ENCODE results near the gene SPHKAP. TPM values are rescaled to one million over a fixed set of nuclear protein-coding genes. Genes with fewer than 3 reads are reported as not detected.
"Not testable (repeated sequence)": the region's sequence is repeated elsewhere in the genome, so short reads cannot be mapped to it uniquely, and the experiment has no call there.

SPHKAP gene
- total RNA-seq, 2 experiments from 2014 or later: not detected

DNA sequence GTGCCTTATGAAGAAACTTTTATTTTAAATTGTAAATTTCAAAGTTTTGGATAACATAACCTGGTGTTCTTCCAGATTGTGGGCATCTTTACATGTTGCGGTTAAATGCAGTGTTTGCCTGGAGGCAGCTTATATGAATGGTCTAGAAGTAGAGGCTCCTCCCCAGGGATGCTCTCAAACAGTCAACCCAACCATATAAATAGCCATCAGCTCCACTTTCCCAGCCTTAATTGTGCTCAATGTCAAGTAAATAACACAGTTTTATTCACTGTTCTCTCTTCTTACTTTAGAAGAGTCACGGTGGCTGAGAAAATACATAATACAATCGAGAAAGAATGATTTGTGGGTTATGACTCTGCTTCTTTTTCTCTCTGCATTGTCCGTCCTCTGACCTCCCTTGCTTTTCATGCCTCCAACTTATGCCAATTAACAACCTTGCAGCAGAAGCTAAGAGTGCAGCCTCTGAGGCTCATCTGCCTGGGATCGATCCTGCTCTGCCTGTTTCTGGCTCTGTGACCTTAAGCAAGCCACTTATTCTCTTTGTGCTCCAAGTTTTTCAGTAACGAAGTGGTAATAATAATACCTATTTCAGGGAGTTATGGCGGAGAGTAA, 209.8 kb downstream of the SPHKAP start:
- Mint-ChIP-seq H3K4me3 (no peak overlapping the region), H3K36me3 (ENCODE audit: low read depth) (no peaks in the 10 kb centered on the region), H3K9me3 (no peaks in the 10 kb centered on the region), H3K4me1 (ENCODE audit: low read depth) (no peaks in the 10 kb centered on the region), H3K27ac (no peak overlapping the region), H3K27me3 (ENCODE audit: low read depth) (no peaks in the 10 kb centered on the region)
- CTCF ChIA-PET: no interaction called here
- intact Hi-C loops (cut with micrococcal nuclease): no loop called here
- no peak for DNase-seq

DNA sequence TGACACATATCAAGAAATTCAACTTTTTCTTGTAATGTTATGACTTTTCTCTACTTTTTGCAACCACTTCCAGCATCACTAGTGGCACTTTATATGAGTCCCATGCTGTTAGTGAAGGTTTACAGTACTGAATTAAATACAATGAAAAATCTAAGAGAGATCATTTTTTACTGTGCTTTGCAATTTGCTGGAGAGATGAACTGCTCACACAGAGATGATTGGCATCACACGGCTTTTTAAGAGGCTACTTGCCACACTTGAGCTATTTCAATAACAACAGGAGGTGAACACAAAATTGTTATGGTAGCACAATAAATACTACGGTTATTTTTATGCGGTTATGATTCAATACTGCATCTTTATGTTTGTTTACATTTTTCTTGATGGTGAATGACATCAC, 221.2 kb downstream of the SPHKAP start:
- H3K4me3 Mint-ChIP-seq: no peak overlapping the region
- no peaks in the 10 kb centered on the region for H3K4me1 Mint-ChIP-seq (ENCODE audit: low read depth)
- intact Hi-C loops (cut with micrococcal nuclease): no loop called here
- CTCF ChIA-PET: no interaction called here
- no peaks in the 10 kb centered on the region for H3K36me3 Mint-ChIP-seq (ENCODE audit: low read depth)
- no peaks in the 10 kb centered on the region for H3K27me3 Mint-ChIP-seq (ENCODE audit: low read depth)
- no peak overlapping the region for H3K27ac Mint-ChIP-seq
- H3K9me3 Mint-ChIP-seq: peaks cover 3% of the 10 kb centered on the region
- DNase-seq: no peak

DNA sequence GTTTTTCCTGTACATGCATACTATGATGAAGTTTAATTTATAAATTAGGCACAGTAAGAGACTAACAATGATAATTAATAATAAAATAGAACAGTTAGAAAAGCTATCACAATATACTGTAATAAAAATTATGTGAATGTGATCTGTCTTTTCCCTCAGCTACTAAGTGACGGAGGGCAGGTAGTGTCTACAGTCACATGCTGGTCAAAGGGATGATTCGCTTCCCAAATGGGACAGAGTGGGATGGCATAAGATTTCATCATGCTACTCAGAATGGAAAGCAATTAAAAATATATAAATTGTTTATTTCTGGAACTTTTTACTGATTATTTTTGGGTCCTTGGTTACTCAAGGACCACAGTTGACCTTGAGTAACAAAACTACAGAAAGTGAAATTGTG, 238.5 kb downstream of the SPHKAP start:
- CTCF ChIA-PET: no interaction called here
- H3K4me1 Mint-ChIP-seq (ENCODE audit: low read depth): no peaks in the 10 kb centered on the region
- no peak overlapping the region for H3K27ac Mint-ChIP-seq
- no peaks in the 10 kb centered on the region for H3K36me3 Mint-ChIP-seq (ENCODE audit: low read depth)
- no peak overlapping the region for H3K4me3 Mint-ChIP-seq
- no peaks in the 10 kb centered on the region for H3K9me3 Mint-ChIP-seq
- DNase-seq: no peak
- peaks cover 11% of the 10 kb centered on the region for H3K27me3 Mint-ChIP-seq (ENCODE audit: low read depth)
- intact Hi-C loops (cut with micrococcal nuclease): no loop called here

DNA sequence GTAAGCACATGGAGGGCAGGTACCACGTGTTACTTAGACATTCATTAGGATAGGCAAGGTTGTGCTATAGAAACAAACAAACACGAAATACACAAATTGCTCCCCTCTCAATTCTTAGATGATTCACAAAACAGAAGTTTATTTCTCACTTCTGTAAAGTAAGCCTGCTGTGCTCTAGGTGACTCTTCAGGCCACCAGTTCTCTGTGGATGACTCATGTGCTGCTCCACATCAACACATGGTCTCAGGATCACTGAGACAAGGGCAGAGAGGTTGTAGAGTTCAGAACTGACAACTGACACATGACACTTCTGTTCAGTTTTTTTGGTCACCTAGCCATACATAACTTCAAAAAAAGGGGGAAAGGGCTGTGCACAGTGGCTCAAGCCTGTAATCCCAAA, 239.5 kb downstream of the SPHKAP start:
- DNase-seq: no peak
- Mint-ChIP-seq H3K36me3 (ENCODE audit: low read depth) (no peaks in the 10 kb centered on the region), H3K9me3 (no peaks in the 10 kb centered on the region), H3K4me3 (no peak overlapping the region), H3K27me3 (ENCODE audit: low read depth) (peaks cover 11% of the 10 kb centered on the region), H3K27ac (no peak overlapping the region), H3K4me1 (ENCODE audit: low read depth) (no peaks in the 10 kb centered on the region)
- intact Hi-C loops (cut with micrococcal nuclease): no loop called here
- CTCF ChIA-PET: interaction anchor here (0.6 to 1.5 kb wide), 2 partner anchors 52 to 553 kb away, joined by 4 read pairs; no protein-coding TSS in a partner anchor

DNA sequence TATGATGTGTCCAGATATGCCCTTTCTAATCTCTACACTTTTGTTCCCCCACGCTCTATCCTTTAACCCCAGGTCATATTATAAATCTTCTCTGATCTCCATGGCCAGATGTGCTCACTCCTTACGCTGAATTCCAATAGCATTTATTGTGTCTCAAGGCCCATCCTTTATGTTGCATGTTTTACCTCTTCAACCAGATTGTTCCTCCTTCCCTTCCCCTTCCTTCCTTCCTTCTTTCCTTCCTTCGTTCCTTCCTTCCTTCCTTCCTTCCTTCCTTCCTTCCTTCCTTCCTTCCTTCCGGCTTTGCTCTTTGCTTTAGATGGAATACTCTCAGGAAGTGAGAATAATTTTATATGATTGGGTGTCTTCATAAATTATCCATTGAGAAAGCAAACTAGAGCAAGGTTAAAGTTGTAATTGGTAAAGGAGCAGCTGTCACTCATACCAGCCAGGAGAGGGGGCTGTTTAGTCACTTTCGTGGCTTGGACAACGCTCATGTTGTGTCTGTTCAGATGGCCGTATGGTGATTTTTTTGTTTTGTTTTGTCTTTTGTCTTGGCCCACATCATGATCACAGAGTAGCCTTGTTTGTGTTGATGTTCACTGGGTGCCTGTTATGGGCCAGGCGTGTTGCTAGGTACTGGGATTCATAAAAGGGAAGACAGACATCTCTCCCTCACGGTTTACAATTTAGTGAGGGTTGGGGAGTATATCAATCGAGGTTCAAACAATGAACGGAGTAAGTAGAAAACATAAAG, 242.0 kb downstream of the SPHKAP start:
- intact Hi-C loops (cut with micrococcal nuclease): no loop called here
- no peak overlapping the region for H3K27ac Mint-ChIP-seq
- no peaks in the 10 kb centered on the region for H3K9me3 Mint-ChIP-seq
- H3K4me3 Mint-ChIP-seq: no peak overlapping the region
- H3K27me3 Mint-ChIP-seq (ENCODE audit: low read depth): peaks cover 9% of the 10 kb centered on the region
- no peak for DNase-seq
- CTCF ChIA-PET: interaction anchor here (0.7 kb wide), 1 partner anchor 1581 kb away, joined by 4 read pairs; no protein-coding TSS in a partner anchor
- no peaks in the 10 kb centered on the region for H3K36me3 Mint-ChIP-seq (ENCODE audit: low read depth)
- H3K4me1 Mint-ChIP-seq (ENCODE audit: low read depth): no peaks in the 10 kb centered on the region

DNA sequence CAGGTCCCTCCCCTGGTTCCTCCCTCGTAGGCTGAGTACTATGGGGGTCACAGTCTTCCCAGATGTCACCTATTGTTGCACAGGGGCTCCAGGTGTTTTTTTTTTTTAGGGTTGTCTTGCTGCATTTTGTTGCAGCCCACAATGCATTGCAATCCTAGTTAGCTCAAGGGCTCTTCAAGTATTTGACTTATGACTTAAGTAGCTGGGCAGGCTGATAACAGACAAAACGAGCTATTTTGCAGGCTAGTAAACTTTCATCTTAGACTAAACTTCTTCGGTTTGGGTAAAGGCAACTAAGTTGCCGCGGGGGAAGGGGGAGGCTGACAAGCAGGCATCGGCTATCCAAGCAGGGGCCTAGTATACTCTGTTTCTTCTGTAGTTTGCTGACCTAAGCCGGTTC, 245.2 kb downstream of the SPHKAP start:
- H3K4me1 Mint-ChIP-seq (ENCODE audit: low read depth); DNase-seq; H3K4me3 Mint-ChIP-seq; H3K27me3 Mint-ChIP-seq (ENCODE audit: low read depth); H3K9me3 Mint-ChIP-seq; intact Hi-C loops (cut with micrococcal nuclease); H3K27ac Mint-ChIP-seq; H3K36me3 Mint-ChIP-seq (ENCODE audit: low read depth): not testable (repeated sequence)
- CTCF ChIA-PET: interaction anchor here (0.6 kb wide), 2 partner anchors 94 to 840 kb away, joined by 3 read pairs; no protein-coding TSS in a partner anchor

DNA sequence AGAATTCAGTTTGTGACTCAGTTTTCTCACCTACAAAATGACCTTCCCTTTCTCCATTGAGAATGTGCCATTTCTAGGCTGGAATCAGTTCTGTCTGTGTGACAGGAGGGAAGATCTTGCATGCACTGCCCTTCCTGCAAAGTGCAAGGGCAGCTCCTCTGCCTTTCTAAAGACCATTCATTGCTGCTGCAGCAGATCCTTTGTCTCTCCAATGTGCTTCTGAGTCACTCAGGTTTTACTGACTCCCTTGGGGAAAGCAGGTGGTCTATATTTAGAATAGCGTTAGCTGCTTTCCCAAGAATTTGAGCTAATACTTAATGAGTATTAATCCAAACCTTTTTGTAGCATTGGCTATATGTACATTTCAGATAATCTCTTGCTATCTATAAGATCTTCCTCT, 247.6 kb downstream of the SPHKAP start:
- no peaks in the 10 kb centered on the region for H3K36me3 Mint-ChIP-seq (ENCODE audit: low read depth)
- no peak overlapping the region for H3K4me3 Mint-ChIP-seq
- H3K27ac Mint-ChIP-seq: no peak overlapping the region
- DNase-seq: no peak
- CTCF ChIA-PET: no interaction called here
- H3K9me3 Mint-ChIP-seq: no peaks in the 10 kb centered on the region
- intact Hi-C loops (cut with micrococcal nuclease): no loop called here
- no peaks in the 10 kb centered on the region for H3K27me3 Mint-ChIP-seq (ENCODE audit: low read depth)
- H3K4me1 Mint-ChIP-seq (ENCODE audit: low read depth): no peaks in the 10 kb centered on the region

DNA sequence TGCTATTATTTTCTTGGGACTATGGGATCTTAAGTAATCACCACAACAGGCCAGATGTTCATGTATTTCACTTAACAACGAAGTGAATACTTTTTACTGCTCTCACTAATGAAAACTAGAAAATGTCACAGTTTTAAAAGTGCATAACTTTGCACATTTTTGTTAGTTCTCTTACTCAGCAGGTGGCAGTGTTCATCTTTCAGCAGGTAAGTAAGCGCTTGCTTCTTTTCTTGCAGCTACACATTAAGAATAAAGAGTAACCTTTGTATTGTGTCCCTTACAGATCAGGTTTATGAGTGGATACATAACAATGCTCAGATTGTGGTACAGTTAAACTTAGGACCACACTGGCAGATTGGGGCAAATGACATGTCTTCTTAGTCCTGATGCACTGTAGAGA, 249.1 kb downstream of the SPHKAP start:
- intact Hi-C loops (cut with micrococcal nuclease): no loop called here
- peaks cover 2% of the 10 kb centered on the region for H3K9me3 Mint-ChIP-seq
- DNase-seq: no peak
- no peaks in the 10 kb centered on the region for H3K27me3 Mint-ChIP-seq (ENCODE audit: low read depth)
- H3K4me3 Mint-ChIP-seq: no peak overlapping the region
- CTCF ChIA-PET: no interaction called here
- no peaks in the 10 kb centered on the region for H3K4me1 Mint-ChIP-seq (ENCODE audit: low read depth)
- no peaks in the 10 kb centered on the region for H3K36me3 Mint-ChIP-seq (ENCODE audit: low read depth)
- H3K27ac Mint-ChIP-seq: no peak overlapping the region

DNA sequence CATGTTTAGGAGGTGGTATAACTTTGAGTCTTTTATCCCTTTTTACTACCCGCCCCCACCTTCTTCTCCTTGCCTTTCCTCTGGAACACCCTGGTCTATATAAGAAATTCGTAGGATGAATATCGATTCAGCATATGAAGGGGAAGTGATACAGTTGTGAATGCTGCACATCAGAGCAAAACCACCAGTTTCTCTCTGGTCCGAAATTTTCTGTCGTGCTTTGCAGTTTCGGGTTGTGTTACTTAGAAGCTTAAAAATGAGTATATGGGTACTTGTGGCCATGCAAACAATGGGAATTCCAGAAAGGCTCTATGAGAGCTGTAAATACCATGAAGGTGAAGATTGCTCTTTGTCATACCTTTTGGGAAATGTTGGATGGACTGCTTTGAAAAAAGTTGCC, 249.5 kb downstream of the SPHKAP start:
- intact Hi-C loops (cut with micrococcal nuclease): no loop called here
- Mint-ChIP-seq H3K4me3 (no peak overlapping the region), H3K27me3 (ENCODE audit: low read depth) (no peaks in the 10 kb centered on the region), H3K27ac (no peak overlapping the region), H3K36me3 (ENCODE audit: low read depth) (no peaks in the 10 kb centered on the region), H3K4me1 (ENCODE audit: low read depth) (no peaks in the 10 kb centered on the region), H3K9me3 (peaks cover 4% of the 10 kb centered on the region)
- no peak for DNase-seq
- CTCF ChIA-PET: no interaction called here

Data from activated naive CD4-positive, alpha-beta T cell treated with anti-CD3 and anti-CD28 coated beads for 36 hours (primary cell).